ENCODE results near the gene SDR42E1. TPM values are rescaled to one million over a fixed set of nuclear protein-coding genes. Genes with fewer than 3 reads are reported as not detected.

The SDR42E1 gene
- total RNA-seq, 1 donor from 2014 or later: 7.5 TPM

GRCh38 chr16:82044585-82044911 lies 33.3 kb upstream of the SDR42E1 start:
- Mint-ChIP-seq H3K27ac (no peak overlapping the region), H3K27me3 (peaks cover 22% of the 10 kb centered on the region), H3K9me3 (no peaks in the 10 kb centered on the region), H3K36me3 (ENCODE audit: low read depth) (no peaks in the 10 kb centered on the region), H3K4me3 (no peak overlapping the region), H3K4me1 (no peaks in the 10 kb centered on the region)
- DNase-seq (no peak), ATAC-seq (ENCODE audit: low read depth) (no peak)
- TF ChIP-seq CTCF (IDR thresholded peaks at IDR 0.05): no peak
- ChIA-PET POLR2A (no interaction called here), CTCF (no interaction called here)
- intact Hi-C loops (cut with micrococcal nuclease): no loop called here

- DNase-seq (no peak), ATAC-seq (ENCODE audit: low read depth) (no peak)
- H3K27me3 Mint-ChIP-seq: peaks cover 28% of the 10 kb centered on the region
- H3K4me3 Mint-ChIP-seq: no peak overlapping the region
- H3K4me1 Mint-ChIP-seq: no peaks in the 10 kb centered on the region
- intact Hi-C loops (cut with micrococcal nuclease): no loop called here
- no peak overlapping the region for H3K27ac Mint-ChIP-seq
- no peak for TF ChIP-seq CTCF (IDR thresholded peaks at IDR 0.05)
- no peaks in the 10 kb centered on the region for H3K36me3 Mint-ChIP-seq (ENCODE audit: low read depth)
- CTCF ChIA-PET: no interaction called here
- POLR2A ChIA-PET: no interaction called here
- H3K9me3 Mint-ChIP-seq: no peaks in the 10 kb centered on the region
Observed at GRCh38 chr16:82043680-82044584, 32.7 kb upstream of the SDR42E1 start.

GRCh38 chr16:82042846-82043245 lies 31.6 kb upstream of the SDR42E1 start:
- POLR2A ChIA-PET: no interaction called here
- Mint-ChIP-seq H3K36me3 (ENCODE audit: low read depth) (no peaks in the 10 kb centered on the region), H3K27me3 (peaks cover 27% of the 10 kb centered on the region), H3K9me3 (no peaks in the 10 kb centered on the region), H3K4me3 (no peak overlapping the region), H3K4me1 (no peaks in the 10 kb centered on the region), H3K27ac (no peak overlapping the region)
- intact Hi-C loops (cut with micrococcal nuclease): no loop called here
- no peak for TF ChIP-seq CTCF (IDR thresholded peaks at IDR 0.05)
- ATAC-seq (ENCODE audit: low read depth) (no peak), DNase-seq (no peak)
- CTCF ChIA-PET: no interaction called here

GRCh38 chr16:82042144-82042543 lies 30.9 kb upstream of the SDR42E1 start:
- Mint-ChIP-seq H3K4me3 (no peak overlapping the region), H3K27ac (no peak overlapping the region), H3K36me3 (ENCODE audit: low read depth) (no peaks in the 10 kb centered on the region), H3K9me3 (no peaks in the 10 kb centered on the region), H3K27me3 (peaks cover 26% of the 10 kb centered on the region), H3K4me1 (no peaks in the 10 kb centered on the region)
- TF ChIP-seq CTCF (IDR thresholded peaks at IDR 0.05): no peak
- POLR2A ChIA-PET: no interaction called here
- DNase-seq (no peak), ATAC-seq (ENCODE audit: low read depth) (no peak)
- intact Hi-C loops (cut with micrococcal nuclease): no loop called here
- CTCF ChIA-PET: no interaction called here

GRCh38 chr16:82041542-82041941 lies 30.3 kb upstream of the SDR42E1 start:
- ChIA-PET POLR2A (no interaction called here), CTCF (no interaction called here)
- Mint-ChIP-seq H3K9me3 (no peaks in the 10 kb centered on the region), H3K27ac (no peak overlapping the region), H3K27me3 (peaks cover 22% of the 10 kb centered on the region), H3K4me3 (no peak overlapping the region), H3K4me1 (no peaks in the 10 kb centered on the region), H3K36me3 (ENCODE audit: low read depth) (no peaks in the 10 kb centered on the region)
- intact Hi-C loops (cut with micrococcal nuclease): no loop called here
- ATAC-seq (ENCODE audit: low read depth): no peak
- no peak for TF ChIP-seq CTCF (IDR thresholded peaks at IDR 0.05)
- no peak for DNase-seq

All from activated B cell treated with CpG ODN at 0.5 μM for 24 hours (primary cell).